ENCODE results near the gene ATG4D. TPM values are rescaled to one million over a fixed set of nuclear protein-coding genes. Genes with fewer than 3 reads are reported as not detected.

ATG4D gene
- total RNA-seq, 1 donor from 2014 or later = 5.1 TPM

DNA sequence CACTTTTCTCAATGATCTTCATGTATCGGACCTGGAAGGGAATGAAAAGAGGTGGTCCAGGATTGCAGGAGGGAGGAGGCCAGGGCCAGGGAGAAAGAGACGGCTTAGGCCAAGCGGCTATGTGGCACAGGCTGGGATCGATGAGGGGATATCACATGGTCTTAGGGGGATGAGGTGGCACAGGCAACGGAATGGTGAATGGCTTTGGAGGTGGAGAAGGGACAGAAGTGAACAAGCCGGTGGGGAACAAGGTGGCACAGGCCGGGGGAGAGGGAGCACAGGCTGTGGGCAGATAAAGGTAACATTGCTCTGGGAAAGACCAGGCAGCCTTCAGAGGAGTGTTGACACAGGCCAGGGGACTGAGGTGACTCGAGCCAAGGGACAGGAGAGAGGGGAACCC lies 30.8 kb downstream of the ATG4D start:
- Histone ChIP-seq H3F3A (ENCODE audit: low read depth) (peaks cover 19% of the 10 kb centered on the region), H4K20me1 (ENCODE audit: low read depth) (no peaks in the 10 kb centered on the region), H3K27ac (no peak overlapping the region), H3K4me3 (no peak overlapping the region), H3K27me3 (no peaks in the 10 kb centered on the region), H3K4me1 (no peaks in the 10 kb centered on the region), H3K9ac (no peak overlapping the region), H3K9me3 (ENCODE audit: low read depth) (no peaks in the 10 kb centered on the region), H3K36me3 (no peaks in the 10 kb centered on the region), H3K79me2 (ENCODE audit: low read depth) (no peaks in the 10 kb centered on the region), H3K4me2 (no peak overlapping the region), H2AFZ (replicated peaks) (no peak overlapping the region)
- H3K27me3 Mint-ChIP-seq (ENCODE audit: insufficient read depth, low read depth) = peaks cover 5% of the 10 kb centered on the region
- H3K4me3 Mint-ChIP-seq = no peak overlapping the region
- no peaks in the 10 kb centered on the region for H3K9me3 Mint-ChIP-seq
- H3K4me1 Mint-ChIP-seq = peaks cover 20% of the 10 kb centered on the region
- H3K36me3 Mint-ChIP-seq = no peaks in the 10 kb centered on the region
- TF ChIP-seq, protein P1, sequence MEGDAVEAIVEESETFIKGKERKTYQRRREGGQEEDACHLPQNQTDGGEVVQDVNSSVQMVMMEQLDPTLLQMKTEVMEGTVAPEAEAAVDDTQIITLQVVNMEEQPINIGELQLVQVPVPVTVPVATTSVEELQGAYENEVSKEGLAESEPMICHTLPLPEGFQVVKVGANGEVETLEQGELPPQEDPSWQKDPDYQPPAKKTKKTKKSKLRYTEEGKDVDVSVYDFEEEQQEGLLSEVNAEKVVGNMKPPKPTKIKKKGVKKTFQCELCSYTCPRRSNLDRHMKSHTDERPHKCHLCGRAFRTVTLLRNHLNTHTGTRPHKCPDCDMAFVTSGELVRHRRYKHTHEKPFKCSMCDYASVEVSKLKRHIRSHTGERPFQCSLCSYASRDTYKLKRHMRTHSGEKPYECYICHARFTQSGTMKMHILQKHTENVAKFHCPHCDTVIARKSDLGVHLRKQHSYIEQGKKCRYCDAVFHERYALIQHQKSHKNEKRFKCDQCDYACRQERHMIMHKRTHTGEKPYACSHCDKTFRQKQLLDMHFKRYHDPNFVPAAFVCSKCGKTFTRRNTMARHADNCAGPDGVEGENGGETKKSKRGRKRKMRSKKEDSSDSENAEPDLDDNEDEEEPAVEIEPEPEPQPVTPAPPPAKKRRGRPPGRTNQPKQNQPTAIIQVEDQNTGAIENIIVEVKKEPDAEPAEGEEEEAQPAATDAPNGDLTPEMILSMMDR (IDR thresholded peaks at IDR 0.05) = no peak
- no peak for TF ChIP-seq EZH2phosphoT487 (IDR thresholded peaks at IDR 0.05)
- no peak for TF ChIP-seq EZH2 (IDR thresholded peaks at IDR 0.05)
- no peak for DNase-seq (ENCODE audit: low spot score)
- no peak overlapping the region for H3K27ac Mint-ChIP-seq

DNA sequence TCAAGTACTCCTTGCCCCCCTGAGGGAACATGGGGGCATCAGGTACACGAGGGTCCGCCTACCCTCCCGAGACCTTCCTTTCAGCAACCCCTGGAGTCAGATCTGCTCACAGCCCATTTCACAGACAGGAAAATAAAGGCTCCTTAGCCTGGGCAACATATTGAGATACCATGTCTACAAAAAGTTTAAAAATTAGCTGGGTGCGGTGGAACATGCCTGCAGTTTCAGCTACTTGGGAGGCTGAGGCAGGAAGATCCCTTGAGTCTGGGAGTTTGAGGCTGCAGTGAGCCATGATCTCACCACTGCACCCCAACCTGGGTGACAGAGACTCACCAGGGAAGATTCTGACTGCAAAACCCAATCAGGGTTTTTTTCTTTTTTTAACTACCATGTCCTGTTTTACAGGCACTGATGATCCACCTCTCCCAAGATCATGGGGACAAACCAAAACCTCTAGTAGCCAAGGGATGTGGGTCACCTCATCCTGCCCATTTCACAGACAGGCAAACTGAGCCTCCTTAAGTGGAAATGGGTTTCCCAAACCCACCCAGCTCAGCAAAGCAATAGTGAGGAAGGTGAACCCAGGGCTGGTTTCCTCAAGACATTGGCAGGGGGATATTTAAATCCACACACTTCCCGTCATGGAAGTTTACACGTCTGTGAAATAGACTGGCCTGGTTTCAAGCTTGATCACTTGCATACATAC lies 31.5 kb downstream of the ATG4D start:
- H3K36me3 Mint-ChIP-seq = no peaks in the 10 kb centered on the region
- H3K4me1 ChIP-seq = no peaks in the 10 kb centered on the region
- H3K9ac ChIP-seq = no peak overlapping the region
- peaks cover 4% of the 10 kb centered on the region for H3K27me3 Mint-ChIP-seq (ENCODE audit: insufficient read depth, low read depth)
- H3K4me1 Mint-ChIP-seq = peaks cover 14% of the 10 kb centered on the region
- H3K4me3 ChIP-seq = no peak overlapping the region
- H3K79me2 ChIP-seq (ENCODE audit: low read depth) = no peaks in the 10 kb centered on the region
- no peaks in the 10 kb centered on the region for H4K20me1 ChIP-seq (ENCODE audit: low read depth)
- DNase-seq (ENCODE audit: low spot score) = no peak
- TF ChIP-seq EZH2 (IDR thresholded peaks at IDR 0.05) (no peak), EZH2phosphoT487 (IDR thresholded peaks at IDR 0.05) (no peak)
- TF ChIP-seq, protein P1 (IDR thresholded peaks at IDR 0.05) = no peak
- no peak overlapping the region for H2AFZ ChIP-seq (replicated peaks)
- no peaks in the 10 kb centered on the region for H3K27me3 ChIP-seq
- no peak overlapping the region for H3K27ac Mint-ChIP-seq
- H3K4me2 ChIP-seq = no peak overlapping the region
- H3F3A ChIP-seq (ENCODE audit: low read depth) = peaks cover 12% of the 10 kb centered on the region
- H3K27ac ChIP-seq = no peak overlapping the region
- H3K4me3 Mint-ChIP-seq = no peak overlapping the region
- no peaks in the 10 kb centered on the region for H3K9me3 ChIP-seq (ENCODE audit: low read depth)
- H3K36me3 ChIP-seq = no peaks in the 10 kb centered on the region
- no peaks in the 10 kb centered on the region for H3K9me3 Mint-ChIP-seq

- no peak overlapping the region for H3K9ac ChIP-seq
- H3F3A ChIP-seq (ENCODE audit: low read depth) = peaks cover under 1% of the 10 kb centered on the region
- Mint-ChIP-seq H3K4me1 (peaks cover 9% of the 10 kb centered on the region), H3K27me3 (ENCODE audit: insufficient read depth, low read depth) (peaks cover 4% of the 10 kb centered on the region), H3K4me3 (no peak overlapping the region), H3K27ac (no peak overlapping the region), H3K36me3 (no peaks in the 10 kb centered on the region), H3K9me3 (no peaks in the 10 kb centered on the region)
- H3K27ac ChIP-seq = no peak overlapping the region
- H3K4me2 ChIP-seq = no peak overlapping the region
- H4K20me1 ChIP-seq (ENCODE audit: low read depth) = no peaks in the 10 kb centered on the region
- no peaks in the 10 kb centered on the region for H3K27me3 ChIP-seq
- H3K4me3 ChIP-seq = no peak overlapping the region
- H2AFZ ChIP-seq (replicated peaks) = no peak overlapping the region
- no peaks in the 10 kb centered on the region for H3K4me1 ChIP-seq
- no peaks in the 10 kb centered on the region for H3K79me2 ChIP-seq (ENCODE audit: low read depth)
- H3K36me3 ChIP-seq = no peaks in the 10 kb centered on the region
- H3K9me3 ChIP-seq (ENCODE audit: low read depth) = no peaks in the 10 kb centered on the region
- no peak for DNase-seq (ENCODE audit: low spot score)
- TF ChIP-seq EZH2 (IDR thresholded peaks at IDR 0.05) (no peak), EZH2phosphoT487 (IDR thresholded peaks at IDR 0.05) (no peak)
- TF ChIP-seq, protein P1 (IDR thresholded peaks at IDR 0.05) = no peak
These were observed 34.2 kb downstream of the ATG4D start for GRCh38 chr19:10577951-10578350.
